Adrenal gland (tissue), 5 donors: ENCODE results near the gene CCL14.

Experiments
- POLR2A ChIP-seq, 2 donors: fragments of 450-650 bp; IDR thresholded peaks; one replicate each; pipeline ENCODE4 v1.6.1; 2017; ENCODE audit warnings: antibody characterized with exemption in 2 of 2, mild to moderate bottlenecking in 2 of 2, moderate library complexity in 1 of 2
- TF ChIP-seq, protein P1 (sequence below), 6 experiments: fragments of 450-650 bp in 4 of 6; fragments of 200-600 bp in 2 of 6; sonication (generic) in 1 of 6; IDR thresholded peaks; 1 replicate in 5 of 6; 2 replicates in 1 of 6; pipeline versions ENCODE4 v1.5.1 to v1.8.0; 2016 to 2021; ENCODE audit warnings: antibody characterized with exemption in 6 of 6, mild to moderate bottlenecking in 2 of 6, moderate library complexity in 1 of 6
- donor health status: DM: no; HTN: no; CAD: no.

GRCh38 chr17:35984140-35984539, 2.4 kb downstream of the CCL14 start:
- TF ChIP-seq, protein P1, sequence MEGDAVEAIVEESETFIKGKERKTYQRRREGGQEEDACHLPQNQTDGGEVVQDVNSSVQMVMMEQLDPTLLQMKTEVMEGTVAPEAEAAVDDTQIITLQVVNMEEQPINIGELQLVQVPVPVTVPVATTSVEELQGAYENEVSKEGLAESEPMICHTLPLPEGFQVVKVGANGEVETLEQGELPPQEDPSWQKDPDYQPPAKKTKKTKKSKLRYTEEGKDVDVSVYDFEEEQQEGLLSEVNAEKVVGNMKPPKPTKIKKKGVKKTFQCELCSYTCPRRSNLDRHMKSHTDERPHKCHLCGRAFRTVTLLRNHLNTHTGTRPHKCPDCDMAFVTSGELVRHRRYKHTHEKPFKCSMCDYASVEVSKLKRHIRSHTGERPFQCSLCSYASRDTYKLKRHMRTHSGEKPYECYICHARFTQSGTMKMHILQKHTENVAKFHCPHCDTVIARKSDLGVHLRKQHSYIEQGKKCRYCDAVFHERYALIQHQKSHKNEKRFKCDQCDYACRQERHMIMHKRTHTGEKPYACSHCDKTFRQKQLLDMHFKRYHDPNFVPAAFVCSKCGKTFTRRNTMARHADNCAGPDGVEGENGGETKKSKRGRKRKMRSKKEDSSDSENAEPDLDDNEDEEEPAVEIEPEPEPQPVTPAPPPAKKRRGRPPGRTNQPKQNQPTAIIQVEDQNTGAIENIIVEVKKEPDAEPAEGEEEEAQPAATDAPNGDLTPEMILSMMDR (IDR thresholded peaks at IDR 0.05): no peak
- TF ChIP-seq POLR2A (IDR thresholded peaks at IDR 0.05): no peak
